ENCODE data around the gene PGD.

- TF ChIP-seq CTCF (conservative IDR thresholded peaks at IDR 0.05), result no peak
- TF ChIP-seq ZFX (IDR thresholded peaks at IDR 0.05), result no peak
These were observed 68.2 kb downstream of the PGD start for GRCh38 chr1:10467078-10467477.

All from C4-2B (cell line).